HepG2 (cell line): ENCODE measurements around the gene CLDN4. TPM values are rescaled to one million over a fixed set of nuclear protein-coding genes. Genes with fewer than 3 reads are reported as not detected.

ENCODE experiments used
- ATAC-seq: fragments of 200-7000 bp; cut with Tn5 transposase; 3 replicates; pipeline ENCODE4 v1.9.1; 2020; ENCODE audit warnings: mild to moderate bottlenecking, moderate library complexity
- BruUV-seq: library from RNA; stranded (reverse); fragments of 400-500 nt; replicated peaks from 2 replicates; lab custom pipeline; 2021; lab: Mats Ljungman, UMichigan
- CTCF ChIA-PET: fragments of 300-600 bp; formaldehyde crosslinking; extraction: SDS; loops from one replicate; lab custom pipeline; 2021; ENCODE audit warnings: low total read pairs, inconsistent platforms, low intra/inter-chr PET ratio; lab: Yijun Ruan, JAX
- POLR2A ChIA-PET: fragments of 350-600 bp; sonication (Branson Sonifier 250); formaldehyde crosslinking; loops from one replicate; lab custom pipeline; 2020; ENCODE audit warnings: antibody characterized with exemption, inconsistent platforms; lab: Yijun Ruan, JAX
- DNase-seq: peaks from one replicate; pipeline ENCODE4 v3.0.0-alpha.2; 2015; ENCODE audit warnings: low spot score
- FAIRE-seq: peaks from 3 replicates; lab custom pipeline; 2011; peaks lifted over from hg19 to GRCh38; lab: Jason Lieb, UNC
- H2AFZ ChIP-seq: one replicate; pipeline ENCODE4 v1.6.1; 2011; ENCODE audit warnings: low read length, inconsistent platforms
- H3K27ac ChIP-seq: fragments of 300-600 bp; 3 replicates; pipeline ENCODE4 v1.8.0; 2011; ENCODE audit warnings: mixed run types, mild to moderate bottlenecking, mixed read lengths, low read length, inconsistent platforms; ENCODE audit not compliant: insufficient read depth; ENCODE audit errors: extremely low read length
- H3K27me3 ChIP-seq, 2 experiments: fragments of 200-600 bp in 1 of 2; 2 replicates in 1 of 2; 3 replicates in 1 of 2; pipeline versions ENCODE4 v1.6.0 to v1.8.0; 2011; ENCODE audit warnings: low read length in 2 of 2, mild to moderate bottlenecking in 2 of 2, moderate library complexity in 2 of 2, inconsistent platforms in 1 of 2; ENCODE audit not compliant: insufficient read depth in 2 of 2, control insufficient read depth in 1 of 2
- H3K36me3 ChIP-seq, 2 experiments: fragments of 200-600 bp in 1 of 2; replicated peaks in 1 of 2; 2 replicates in 1 of 2; 3 replicates in 1 of 2; pipeline versions ENCODE4 v1.5.1 to v1.8.0; 2011; ENCODE audit warnings: low read length in 2 of 2, inconsistent platforms in 1 of 2; ENCODE audit not compliant: insufficient read depth in 2 of 2, control insufficient read depth in 1 of 2
- H3K4me1 ChIP-seq: 2 replicates; pipeline ENCODE4 v1.5.1; 2012; ENCODE audit warnings: low read length, inconsistent platforms; ENCODE audit not compliant: insufficient read depth
- H3K4me2 ChIP-seq: 2 replicates; pipeline ENCODE4 v1.6.0; 2011; ENCODE audit warnings: low read depth, low read length, inconsistent platforms
- H3K4me3 ChIP-seq, 3 experiments: fragments of 200-600 bp in 1 of 3; sonication (generic), shearing (Covaris generic) in 1 of 3; replicated peaks in 1 of 3; 2 replicates each; pipeline ENCODE4 v1.5.1; 2011 to 2016; ENCODE audit warnings: low read length in 3 of 3, inconsistent platforms in 2 of 3, low read depth in 2 of 3, mild to moderate bottlenecking in 2 of 3, control low read depth in 1 of 3, mixed read lengths in 1 of 3; ENCODE audit not compliant: insufficient read depth in 1 of 3
- H3K79me2 ChIP-seq: one replicate; pipeline ENCODE4 v1.6.1; 2011; ENCODE audit warnings: low read length, inconsistent platforms; ENCODE audit not compliant: insufficient read depth
- H3K9ac ChIP-seq: 2 replicates; pipeline ENCODE4 v1.6.0; 2011; ENCODE audit warnings: mild to moderate bottlenecking, low read depth, low read length, inconsistent platforms; ENCODE audit not compliant: insufficient read depth
- H3K9me3 ChIP-seq: 2 replicates; pipeline ENCODE4 v1.5.1; 2012; ENCODE audit warnings: mild to moderate bottlenecking, low read length
- H4K20me1 ChIP-seq: 2 replicates; pipeline ENCODE4 v1.6.0; 2011; ENCODE audit warnings: inconsistent platforms, mild to moderate bottlenecking, low read length, moderate library complexity; ENCODE audit not compliant: insufficient read depth
- ATAD3A ChIP-seq: sonication (generic); formaldehyde crosslinking; IDR thresholded peaks from 2 replicates; pipeline ENCODE4 v1.4.0; 2020; ENCODE audit warnings: missing genetic modification reagents
- CCDC6 ChIP-seq: sonication (generic); formaldehyde crosslinking; IDR thresholded peaks from 2 replicates; pipeline ENCODE4 v1.8.1; 2022; ENCODE audit warnings: mild to moderate bottlenecking, missing genetic modification reagents, moderate library complexity
- DZIP1 ChIP-seq: sonication (generic); formaldehyde crosslinking; IDR thresholded peaks from 2 replicates; pipeline ENCODE4 v1.5.0; 2020; ENCODE audit warnings: mild to moderate bottlenecking, missing genetic modification reagents
- KLF6 ChIP-seq: IDR thresholded peaks from 2 replicates; pipeline ENCODE4 v1.8.0; 2016; ENCODE audit warnings: missing biosample characterization, missing genetic modification reagents
- SAP130 ChIP-seq: IDR thresholded peaks from 2 replicates; pipeline ENCODE4 v1.6.1; 2016; ENCODE audit warnings: low read depth
- XRCC5 ChIP-seq: fragments of 200-400 bp; formaldehyde crosslinking; optimal IDR thresholded peaks from 2 replicates; pipeline ENCODE3; 2017; ENCODE audit warnings: mild to moderate bottlenecking, low read length
- ZNF296 ChIP-seq: sonication (generic); formaldehyde crosslinking; conservative IDR thresholded peaks from 2 replicates; pipeline ENCODE4 v1.5.0; 2020; ENCODE audit warnings: mild to moderate bottlenecking, missing genetic modification reagents
- WGBS: methylation state at CpG from one replicate; pipeline ENCODE4 v1.1.6; 2017; ENCODE audit warnings: low lambda C conversion rate; 5-methylcytosine and 5-hydroxymethylcytosine counted together
- in situ Hi-C: cut with HindIII; loops from 2 replicates; pipeline ENCODE4 v1.10.0; 2017; ENCODE audit warnings: low pct_unique_long_range_greater_than_20kb; ENCODE audit not compliant: extremely low pct_ligation_motif_present
- intact Hi-C: fragments of 100-400 bp; cut with micrococcal nuclease; formaldehyde crosslinking; loops from one replicate; pipeline ENCODE4 v1.10.0; 2022; ENCODE audit not compliant: unreplicated experiment
- polyA plus RNA-seq, 8 experiments: library from polyadenylated mRNA; depleted of rRNA in 3 of 8; stranded (reverse) in 7 of 8; unstranded in 1 of 8; fragments of >200 nt; fragmentation: Illumina TruSeq in 4 of 8; extraction: Trizol in 4 of 8; gene quantifications; 2 replicates each; pipeline versions ENCODE4 v1.2.1 to v1.2.3, GENCODE V29; 2011 to 2016; ENCODE audit warnings: low read depth in 4 of 8, missing spikeins in 1 of 8, mixed read lengths in 1 of 8; ENCODE audit not compliant: insufficient read depth in 1 of 8
- total RNA-seq, 5 experiments: library from RNA; depleted of rRNA; stranded (reverse); fragments of >200 nt; fragmentation: Illumina TruSeq; extraction: Trizol; gene quantifications; 2 replicates each; pipeline ENCODE4 v1.2.3, GENCODE V29; 2016; ENCODE audit warnings: low read depth in 1 of 5

The CLDN4 gene
- total and polyA plus RNA-seq, 2 of the 13 experiments (the other 11 are each of a cell fraction or from before 2014, with no cell fraction given) = 28.2 to 35.7 TPM

DNA sequence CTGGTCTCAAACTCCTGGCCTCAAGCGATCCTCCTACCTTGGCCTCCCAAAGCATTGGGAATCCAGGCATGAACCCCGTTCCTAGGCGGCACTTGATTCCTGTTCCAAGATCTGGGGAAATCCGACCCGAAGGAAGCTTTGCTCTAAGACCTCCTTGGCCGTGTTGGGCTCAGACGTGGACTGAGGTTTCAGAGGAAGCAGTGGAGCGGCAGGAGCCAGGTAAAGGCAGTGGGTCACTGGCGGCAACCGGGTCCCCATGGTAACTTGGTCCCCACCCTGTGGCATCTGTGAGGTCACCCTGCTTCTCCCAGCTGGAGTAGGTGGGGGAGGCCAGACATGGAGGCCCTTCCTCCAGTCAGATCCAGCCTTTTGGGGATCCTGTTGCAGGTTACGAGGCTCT lies 30.1 kb downstream of the CLDN4 start, which contains the start of gene TMEM270:
TSS of gene TMEM270 (plus strand) at position 301 of the 400 bp plus-strand sequence. CDS start at position 337, 36 bp downstream.
- 41% methylated on average over 8 of the region's 11 CpGs for WGBS
- ATAC-seq = no peak
- Histone ChIP-seq H4K20me1 (no peaks in the 10 kb centered on the region), H2AFZ (no peak within 1 kb of the TSS), H3K9ac (no peak within 1 kb of the TSS), H3K4me1 (peaks cover 4% of the 10 kb centered on the region), H3K4me3 (no peak within 1 kb of the TSS), H3K36me3 (no peaks in the 10 kb centered on the region), H3K79me2 (no peaks in the 10 kb centered on the region), H3K4me2 (no peak within 1 kb of the TSS), H3K27ac (no peak within 1 kb of the TSS), H3K27me3 (peaks cover 1 to 8% of the 10 kb centered on the region in 2 experiments; a peak in 3 of 5 replicates), H3K9me3 (no peaks in the 10 kb centered on the region)
- no TSS peak for BruUV-seq
- ChIA-PET CTCF (no interaction called here), POLR2A (interaction anchor here (0.7 kb wide), 1 partner anchor 12 kb away, joined by 3 read pairs; no protein-coding TSS in a partner anchor)
- TF ChIP-seq DZIP1 (no peak), KLF6 (CRISPR knock-in tag) (no peak), ZNF296 (CRISPR knock-in tag) (no peak), XRCC5 (no peak), CCDC6 (no peak), SAP130 (no peak), ATAD3A (CRISPR knock-in tag) (no peak)
- DNase-seq = no peak
- in situ Hi-C loops = no loop called here
- intact Hi-C loops = no loop called here
- no peak for FAIRE-seq
